GM21723 (cell line): ENCODE measurements around the gene CEP170B.
"Not testable (repeated sequence)": the region's sequence is repeated elsewhere in the genome, so short reads cannot be mapped to it uniquely, and the experiment has no call there.

Source experiments
- ATAC-seq: cut with Tn5 transposase; IDR thresholded peaks from one replicate; pipeline ENCODE4 v1.9.1; 2021; ENCODE audit warnings: mild to moderate bottlenecking, moderate library complexity; ENCODE audit not compliant: unreplicated experiment

Gene CEP170B

GRCh38 chr14:104877066-104877805, 12.2 kb downstream of the CEP170B start:
- no peak for ATAC-seq

- no peak for ATAC-seq
Measured at GRCh38 chr14:104877806-104878550, 12.9 kb downstream of the CEP170B start.

- ATAC-seq: no peak
Measured at GRCh38 chr14:104878582-104878981, 13.5 kb downstream of the CEP170B start.

- no peak for ATAC-seq
Measured at GRCh38 chr14:104879201-104879982, 14.3 kb downstream of the CEP170B start.

GRCh38 chr14:104879983-104880565, 15.0 kb downstream of the CEP170B start:
- no peak for ATAC-seq

GRCh38 chr14:104880584-104881210, 15.6 kb downstream of the CEP170B start:
- no peak for ATAC-seq

GRCh38 chr14:104881369-104881979, 16.4 kb downstream of the CEP170B start:
- no peak for ATAC-seq

DNA sequence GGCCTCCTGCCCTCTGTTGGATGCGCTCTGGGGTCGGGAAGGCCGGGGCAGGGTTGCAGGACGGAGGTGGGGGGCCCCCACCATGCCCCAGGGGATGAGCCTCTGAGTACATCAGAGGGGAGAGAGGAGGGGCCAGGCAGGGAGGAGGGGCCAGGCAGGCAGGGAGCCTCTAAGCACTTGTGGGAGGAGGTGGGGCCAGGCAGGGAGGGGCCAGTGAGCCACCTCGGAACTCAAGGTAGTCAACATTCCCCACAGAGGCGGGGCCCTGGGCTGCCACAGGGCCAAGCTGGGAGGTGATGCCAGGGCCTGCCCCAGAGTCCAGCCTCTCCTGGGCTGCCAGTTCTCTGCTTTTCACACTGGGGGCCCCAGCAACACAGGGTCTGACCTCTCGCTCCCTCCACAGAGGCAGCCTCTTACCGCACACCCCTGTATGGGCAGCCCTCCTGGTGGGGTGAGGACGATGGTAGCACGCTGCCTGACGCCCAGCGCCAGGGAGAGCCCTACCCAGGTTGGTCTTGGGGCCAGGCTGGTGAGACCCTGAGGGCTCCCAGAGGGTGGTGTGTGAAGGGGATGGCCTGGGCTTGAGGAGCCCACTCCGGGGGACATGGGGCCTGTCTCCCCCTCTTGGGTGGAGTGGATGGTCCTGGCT, 17.4 kb downstream of the CEP170B start:
- ATAC-seq: no peak

DNA sequence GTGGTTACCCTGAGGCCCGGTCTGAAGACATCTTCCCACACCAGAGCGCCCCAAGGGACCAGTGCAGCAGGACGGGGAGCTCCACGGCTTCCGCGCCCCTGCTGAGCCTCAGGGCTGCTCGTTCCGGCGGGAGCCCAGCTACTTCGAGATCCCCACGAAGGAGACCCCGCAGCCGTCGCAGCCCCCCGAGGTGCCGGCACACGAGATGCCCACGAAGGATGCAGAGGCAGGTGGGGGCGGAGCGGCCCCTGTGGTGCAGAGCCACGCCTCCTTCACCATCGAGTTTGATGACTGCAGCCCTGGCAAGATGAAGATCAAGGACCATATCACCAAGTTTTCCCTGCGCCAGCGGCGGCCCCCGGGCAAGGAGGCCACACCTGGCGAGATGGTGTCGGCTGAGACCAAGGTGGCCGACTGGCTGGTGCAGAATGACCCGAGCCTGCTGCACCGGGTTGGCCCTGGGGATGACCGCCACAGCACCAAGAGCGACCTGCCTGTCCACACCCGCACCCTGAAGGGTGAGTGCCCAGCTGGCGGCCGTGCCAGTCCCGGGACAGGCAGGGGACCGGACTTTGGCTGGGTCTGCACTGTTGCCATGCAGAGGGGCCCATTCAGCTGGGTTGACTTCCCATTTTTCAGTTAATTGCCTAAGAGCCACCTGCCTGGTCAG, 18.1 kb downstream of the CEP170B start:
- ATAC-seq: no peak

GRCh38 chr14:104883681-104884361, 18.8 kb downstream of the CEP170B start:
- no peak for ATAC-seq

DNA sequence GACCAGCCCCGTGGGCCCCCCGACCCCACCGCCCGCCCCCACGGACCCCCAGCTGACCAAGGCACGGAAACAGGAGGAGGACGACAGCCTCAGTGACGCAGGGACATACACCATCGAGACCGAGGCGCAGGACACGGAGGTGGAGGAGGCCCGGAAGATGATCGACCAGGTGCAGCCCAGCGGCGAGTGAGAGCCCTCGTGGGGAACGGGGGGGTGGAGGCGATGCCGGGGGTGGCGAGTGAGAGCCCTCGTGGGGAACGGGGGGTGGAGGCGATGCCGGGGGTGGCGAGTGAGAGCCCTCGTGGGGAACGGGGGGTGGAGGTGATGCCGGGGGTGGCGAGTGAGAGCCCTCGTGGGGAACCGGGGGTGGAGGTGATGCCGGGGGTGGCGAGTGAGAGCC, 19.3 kb downstream of the CEP170B start:
- not testable (repeated sequence) for ATAC-seq

- no peak for ATAC-seq
Measured at GRCh38 chr14:104885031-104885972, 20.2 kb downstream of the CEP170B start.

GRCh38 chr14:104885973-104886689, 21.1 kb downstream of the CEP170B start:
- ATAC-seq: no peak

- ATAC-seq: no peak
Measured at GRCh38 chr14:104886690-104887622, 21.9 kb downstream of the CEP170B start.

DNA sequence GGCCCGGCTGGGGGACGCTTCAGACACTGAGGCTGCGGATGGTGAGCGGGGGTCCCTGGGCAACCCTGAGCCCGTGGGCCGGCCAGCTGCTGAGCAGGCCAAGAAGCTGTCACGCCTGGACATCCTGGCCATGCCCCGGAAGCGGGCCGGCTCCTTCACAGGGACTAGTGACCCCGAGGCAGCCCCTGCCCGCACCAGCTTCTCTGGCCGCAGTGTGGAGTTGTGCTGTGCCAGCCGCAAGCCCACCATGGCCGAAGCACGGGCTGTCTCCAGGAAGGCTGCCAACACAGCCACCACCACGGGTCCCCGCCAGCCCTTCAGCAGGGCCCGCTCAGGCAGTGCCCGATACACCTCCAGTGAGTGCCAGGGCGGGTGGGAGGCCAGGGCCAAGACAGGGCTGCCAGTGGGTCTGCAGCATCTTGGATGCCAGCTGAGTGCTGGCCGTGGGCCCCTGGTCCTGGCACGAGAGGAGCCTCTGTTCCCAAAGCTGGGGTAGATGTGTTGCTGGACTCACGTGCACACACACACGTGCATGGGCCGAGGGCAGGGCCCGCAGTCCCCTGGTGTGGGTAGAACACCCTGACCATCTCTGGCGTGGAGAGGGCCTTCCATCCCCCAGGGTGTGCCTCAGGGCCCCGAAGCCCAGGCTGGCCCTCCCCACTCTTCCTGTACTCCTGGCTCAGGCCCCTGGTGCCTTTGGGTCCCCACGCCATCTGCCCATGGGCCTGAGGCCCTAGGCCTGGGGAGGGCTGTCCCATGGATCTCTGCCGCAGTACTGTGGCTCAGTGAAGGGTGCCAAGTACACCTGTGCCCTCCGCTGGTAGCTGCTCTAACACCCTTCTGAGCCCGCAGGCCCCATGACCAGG, 22.8 kb downstream of the CEP170B start:
- ATAC-seq: no peak
